Neuronal stem cell (in vitro differentiated cells): ENCODE results near the gene MREG.

Experiments
- DNase-seq: peaks from one replicate; pipeline ENCODE4 v3.0.0-alpha.2; 2013; ENCODE audit warnings: low spot score
- H2AFZ ChIP-seq: one replicate; pipeline ENCODE4 v1.6.1; 2013; ENCODE audit warnings: mild to moderate bottlenecking, low read length, inconsistent platforms
- H2AK5ac ChIP-seq: 2 replicates; pipeline ENCODE4 v1.6.1; 2013; ENCODE audit warnings: low read depth, mild to moderate bottlenecking, inconsistent platforms, low read length, moderate library complexity, mixed read lengths
- H2BK120ac ChIP-seq: 2 replicates; pipeline ENCODE4 v1.6.1; 2013; ENCODE audit warnings: low read depth, mild to moderate bottlenecking, inconsistent platforms, low read length, moderate library complexity, mixed read lengths
- H2BK12ac ChIP-seq: one replicate; pipeline ENCODE4 v1.6.1; 2013; ENCODE audit warnings: low read length, inconsistent platforms
- H2BK15ac ChIP-seq: 2 replicates; pipeline ENCODE4 v1.6.1; 2013; ENCODE audit warnings: mild to moderate bottlenecking, low read length, inconsistent platforms, mixed read lengths
- H2BK5ac ChIP-seq: one replicate; pipeline ENCODE4 v1.6.1; 2013; ENCODE audit warnings: inconsistent platforms, mild to moderate bottlenecking, low read length, moderate library complexity
- H3K14ac ChIP-seq: one replicate; pipeline ENCODE4 v1.6.1; 2013; ENCODE audit warnings: low read length, inconsistent platforms
- H3K18ac ChIP-seq: 2 replicates; pipeline ENCODE4 v1.6.1; 2013; ENCODE audit warnings: low read length, inconsistent platforms
- H3K23ac ChIP-seq: 2 replicates; pipeline ENCODE4 v1.6.1; 2013; ENCODE audit warnings: low read depth, mild to moderate bottlenecking, mixed read lengths, low read length, inconsistent platforms; ENCODE audit not compliant: poor library complexity
- H3K27ac ChIP-seq: replicated peaks from 3 replicates; pipeline ENCODE4 v1.5.1; 2013; ENCODE audit warnings: low read length, inconsistent platforms
- H3K27me3 ChIP-seq, 3 experiments: 2 replicates each; pipeline ENCODE4 v1.6.1; 2013; ENCODE audit warnings: low read length in 3 of 3, mild to moderate bottlenecking in 2 of 3, inconsistent platforms in 1 of 3, low read depth in 1 of 3, mixed read lengths in 1 of 3, moderate library complexity in 1 of 3; ENCODE audit not compliant: control insufficient read depth in 3 of 3, insufficient read depth in 3 of 3
- H3K36me3 ChIP-seq, 2 donors: replicated peaks in 1 of 2; 2 replicates each; pipeline ENCODE4 v1.6.1; 2013; ENCODE audit warnings: low read length in 2 of 2; ENCODE audit not compliant: control insufficient read depth in 2 of 2, insufficient read depth in 2 of 2
- H3K4ac ChIP-seq: 2 replicates; pipeline ENCODE4 v1.6.1; 2013; ENCODE audit warnings: inconsistent platforms, mild to moderate bottlenecking, low read length, moderate library complexity
- H3K4me1 ChIP-seq, 2 donors: 1 replicate in 1 of 2; 2 replicates in 1 of 2; pipeline ENCODE4 v1.6.1; 2013; ENCODE audit warnings: low read length in 2 of 2, low read depth in 1 of 2; ENCODE audit not compliant: control insufficient read depth in 2 of 2, insufficient read depth in 1 of 2
- H3K4me2 ChIP-seq: one replicate; pipeline ENCODE4 v1.6.1; 2013; ENCODE audit warnings: mild to moderate bottlenecking, low read length, inconsistent platforms; ENCODE audit not compliant: insufficient read depth, poor library complexity, severe bottlenecking
- H3K4me3 ChIP-seq, 2 donors: 2 replicates each; pipeline ENCODE4 v1.5.1; 2013; ENCODE audit warnings: low read length in 2 of 2, mild to moderate bottlenecking in 2 of 2, inconsistent platforms in 1 of 2, moderate library complexity in 1 of 2
- H3K79me1 ChIP-seq: one replicate; pipeline ENCODE4 v1.6.1; 2013; ENCODE audit warnings: low read depth, mild to moderate bottlenecking, inconsistent platforms, low read length, moderate library complexity
- H3K9ac ChIP-seq: one replicate; pipeline ENCODE4 v1.6.1; 2013; ENCODE audit warnings: mild to moderate bottlenecking, low read depth, low read length, inconsistent platforms; ENCODE audit not compliant: poor library complexity
- H3K9me3 ChIP-seq, 2 donors: replicated peaks in 1 of 2; 2 replicates each; pipeline versions ENCODE3 to v1.6.1; 2013; ENCODE audit warnings: low read length in 2 of 2, mild to moderate bottlenecking in 2 of 2, inconsistent platforms in 1 of 2, low read depth in 1 of 2, mixed read lengths in 1 of 2, moderate library complexity in 1 of 2; ENCODE audit not compliant: control insufficient read depth in 2 of 2, insufficient read depth in 1 of 2
- H4K8ac ChIP-seq: one replicate; pipeline ENCODE4 v1.6.1; 2013; ENCODE audit warnings: low read depth, mild to moderate bottlenecking, inconsistent platforms, low read length, moderate library complexity
- H4K91ac ChIP-seq: one replicate; pipeline ENCODE4 v1.6.1; 2013; ENCODE audit warnings: low read length, low read depth, mild to moderate bottlenecking, inconsistent platforms; ENCODE audit not compliant: poor library complexity
- WGBS, 2 donors: extraction: QIAGEN DNeasy Blood & Tissue Kit; methylation state at CpG; one replicate each; pipeline ENCODE4 v1.1.7; 2013; ENCODE audit warnings: missing lambda C conversion rate in 2 of 2, mixed read lengths in 1 of 2; ENCODE audit not compliant: insufficient read length in 2 of 2, insufficient replicate concordance in 1 of 2; ENCODE audit errors: extremely low coverage in 2 of 2; 5-methylcytosine and 5-hydroxymethylcytosine counted together

MREG gene

DNA sequence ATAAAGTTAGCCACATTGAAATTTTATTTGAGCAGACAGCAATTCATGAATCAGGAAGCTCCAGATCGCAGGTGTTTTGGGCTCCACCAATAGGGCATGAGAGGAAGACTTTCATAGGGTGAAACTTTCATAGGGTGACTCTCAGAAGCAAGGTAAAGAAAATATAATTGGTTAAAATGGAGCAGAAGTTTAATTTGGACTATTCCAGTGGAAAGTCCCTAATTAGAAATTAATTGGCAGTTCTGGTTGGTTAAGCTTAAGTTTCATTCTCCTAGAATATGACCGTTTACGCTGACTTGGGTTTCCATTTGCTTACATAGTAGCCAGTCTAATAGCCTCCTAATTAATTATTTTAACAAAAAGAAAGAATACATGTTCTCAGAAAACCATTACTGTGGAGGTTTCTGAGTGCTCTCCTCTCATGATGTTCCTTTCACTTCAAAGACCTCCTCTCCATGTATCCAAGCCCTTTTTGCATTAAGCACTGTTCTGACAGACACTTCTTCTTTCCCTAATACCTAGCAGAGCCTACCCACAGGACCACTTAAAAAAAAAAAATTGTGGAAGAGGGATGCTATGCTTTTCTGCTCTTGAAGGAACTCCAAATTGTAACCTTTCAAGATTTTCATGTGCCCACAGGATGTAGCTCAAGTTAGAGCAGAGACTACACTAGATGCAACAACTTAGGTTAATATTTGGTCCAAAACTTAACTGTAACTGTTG is 99.1 kb downstream of the MREG start:
- no peak overlapping the region for H4K91ac ChIP-seq
- DNase-seq: no peak

GRCh38 chr2:215912299-215912842 is 101.0 kb downstream of the MREG start:
- peaks cover 0 to 4% of the 10 kb centered on the region in 2 donors for H3K9me3 ChIP-seq
- no CpG with 5 or more reads among the region's 6 CpGs for WGBS, 2 donors

More for the DNA sequence above, 99.1 kb downstream of the MREG start:
- Histone ChIP-seq H3K4me2 (no peak overlapping the region), H3K23ac (no peak overlapping the region), H2BK12ac (no peak overlapping the region), H4K8ac (no peak overlapping the region), H2BK5ac (no peak overlapping the region), H3K4me3 (no peak overlapping the region), H3K27me3 (no peaks in the 10 kb centered on the region), H3K79me1 (no peaks in the 10 kb centered on the region), H3K4me1 (no peaks in the 10 kb centered on the region), H3K9ac (no peak overlapping the region), H3K27ac (no peak overlapping the region), H3K14ac (no peak overlapping the region), H2AK5ac (no peak overlapping the region), H2AFZ (no peak overlapping the region), H2BK120ac (no peak overlapping the region), H3K18ac (no peak overlapping the region), H2BK15ac (no peak overlapping the region), H3K9me3 (peaks cover 0 to 4% of the 10 kb centered on the region in 2 donors), H3K4ac (no peak overlapping the region), H3K36me3 (no peaks in the 10 kb centered on the region)
- no CpG with 5 or more reads among the region's 3 CpGs for WGBS, 2 donors

GRCh38 chr2:215911301-215912085 is 101.9 kb downstream of the MREG start:
- H3K4ac ChIP-seq: no peak overlapping the region
- H2BK12ac ChIP-seq: no peak overlapping the region
- H4K8ac ChIP-seq: no peak overlapping the region
- no peak overlapping the region for H2AK5ac ChIP-seq
- H3K9me3 ChIP-seq: peaks cover 0 to 4% of the 10 kb centered on the region in 2 donors
- no peaks in the 10 kb centered on the region for H3K79me1 ChIP-seq
- no peak for DNase-seq
- H3K9ac ChIP-seq: no peak overlapping the region
- no peak overlapping the region for H2BK5ac ChIP-seq
- no peaks in the 10 kb centered on the region for H3K36me3 ChIP-seq
- H3K4me2 ChIP-seq: no peak overlapping the region
- no peak overlapping the region for H2BK15ac ChIP-seq
- no peak overlapping the region for H4K91ac ChIP-seq
- WGBS, 2 donors: no CpG with 5 or more reads among the region's 8 CpGs
- no peak overlapping the region for H3K14ac ChIP-seq
- H3K27me3 ChIP-seq: no peaks in the 10 kb centered on the region
- H3K4me1 ChIP-seq: no peaks in the 10 kb centered on the region
- no peak overlapping the region for H3K4me3 ChIP-seq
- no peak overlapping the region for H2AFZ ChIP-seq
- H3K18ac ChIP-seq: no peak overlapping the region
- H3K23ac ChIP-seq: no peak overlapping the region
- H2BK120ac ChIP-seq: no peak overlapping the region
- H3K27ac ChIP-seq: no peak overlapping the region

More at GRCh38 chr2:215912299-215912842, 101.0 kb downstream of the MREG start:
- H3K27me3 ChIP-seq: no peaks in the 10 kb centered on the region
- no peaks in the 10 kb centered on the region for H3K4me1 ChIP-seq
- no peak overlapping the region for H3K9ac ChIP-seq
- H2AFZ ChIP-seq: no peak overlapping the region
- H3K4me2 ChIP-seq: no peak overlapping the region
- no peak overlapping the region for H4K91ac ChIP-seq
- no peak overlapping the region for H3K23ac ChIP-seq
- H3K79me1 ChIP-seq: no peaks in the 10 kb centered on the region
- H2AK5ac ChIP-seq: no peak overlapping the region
- H3K4ac ChIP-seq: no peak overlapping the region
- H3K36me3 ChIP-seq: no peaks in the 10 kb centered on the region
- H3K14ac ChIP-seq: no peak overlapping the region
- H2BK12ac ChIP-seq: no peak overlapping the region
- no peak for DNase-seq
- no peak overlapping the region for H2BK5ac ChIP-seq
- no peak overlapping the region for H3K4me3 ChIP-seq
- H2BK15ac ChIP-seq: no peak overlapping the region
- H3K27ac ChIP-seq: no peak overlapping the region
- H4K8ac ChIP-seq: no peak overlapping the region
- H2BK120ac ChIP-seq: no peak overlapping the region
- no peak overlapping the region for H3K18ac ChIP-seq

DNA sequence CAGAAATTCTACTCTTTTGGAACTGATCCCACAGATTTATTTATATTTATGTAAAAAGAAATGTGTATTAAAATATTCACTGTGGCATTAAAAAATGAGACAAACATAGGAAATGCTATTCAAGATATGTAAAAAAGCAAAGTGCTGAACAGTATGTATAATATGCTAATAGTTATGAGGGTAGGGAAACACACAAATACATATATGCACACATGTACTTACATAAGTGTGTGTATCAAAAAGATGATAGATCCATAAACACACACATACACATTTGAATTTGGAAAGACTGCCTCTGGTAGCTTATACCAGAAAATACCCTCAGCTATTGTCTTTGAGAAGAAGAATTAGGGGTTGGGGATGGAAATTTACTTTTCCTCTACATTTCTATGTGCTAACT is 103.2 kb downstream of the MREG start:
- Histone ChIP-seq H3K4ac (no peak overlapping the region), H3K4me3 (no peak overlapping the region), H3K4me1 (no peaks in the 10 kb centered on the region), H2BK12ac (no peak overlapping the region), H2BK120ac (no peak overlapping the region), H4K8ac (no peak overlapping the region), H2AK5ac (no peak overlapping the region), H3K23ac (no peak overlapping the region), H2BK15ac (no peak overlapping the region), H3K79me1 (no peaks in the 10 kb centered on the region), H3K18ac (no peak overlapping the region), H3K4me2 (no peak overlapping the region), H3K9ac (no peak overlapping the region), H3K36me3 (no peaks in the 10 kb centered on the region), H2AFZ (no peak overlapping the region), H2BK5ac (no peak overlapping the region), H4K91ac (no peak overlapping the region), H3K27me3 (no peaks in the 10 kb centered on the region), H3K27ac (no peak overlapping the region), H3K9me3 (peaks cover 0 to 4% of the 10 kb centered on the region in 2 donors), H3K14ac (no peak overlapping the region)
- DNase-seq: no peak
